Stimulated activated CD4-positive, alpha-beta T cell treated with anti-CD3 and anti-CD28 coated beads, Interleukin-1b, Interleukin-23, amount 100 ng/mL, for 4 hours (primary cell): ENCODE results near the gene AQP7.
"Not testable (repeated sequence)": the region's sequence is repeated elsewhere in the genome, so short reads cannot be mapped to it uniquely, and the experiment has no call there.

Source experiments
- DNase-seq, 2 donors: peaks; one replicate each; pipeline ENCODE4 v3.0.0-alpha.2; 2020; ENCODE audit warnings: low read depth in 2 of 2

The AQP7 gene

DNA sequence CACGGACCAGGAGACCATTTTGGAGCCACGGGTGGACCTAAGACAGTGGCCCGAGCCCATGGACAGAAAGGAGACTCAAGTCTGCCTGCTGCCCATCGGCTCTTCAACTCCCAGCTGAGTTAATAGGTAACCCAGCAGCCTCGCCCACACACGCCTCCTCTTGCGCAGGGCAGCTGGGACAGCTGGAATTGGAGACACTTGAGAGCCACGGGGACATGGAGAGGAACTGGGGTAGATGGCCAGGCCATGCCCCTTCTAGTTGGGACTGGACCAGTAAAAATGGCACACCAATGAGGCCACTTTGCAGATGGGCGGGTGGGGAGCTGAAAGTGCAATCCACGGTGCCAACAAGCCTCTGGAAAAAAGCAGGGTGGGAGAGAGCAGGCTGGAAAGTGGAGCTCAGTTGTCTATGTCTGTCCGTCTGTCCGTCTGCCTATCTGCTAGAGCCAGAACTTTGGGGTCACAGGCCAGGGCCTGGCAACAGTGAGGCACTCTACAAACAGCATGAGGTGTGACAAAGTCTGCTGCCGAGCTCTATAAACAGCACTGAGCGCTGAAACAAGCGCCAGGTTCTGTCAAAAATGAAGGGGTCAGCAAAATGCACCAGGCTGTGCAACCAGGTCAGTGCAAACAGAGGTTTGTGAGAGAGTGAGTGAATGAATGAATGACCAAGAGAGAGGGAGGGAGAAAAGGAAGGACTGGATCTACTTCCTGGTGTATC, 7.0 kb downstream of the AQP7 start:
- DNase-seq = not testable (repeated sequence)

- DNase-seq = not testable (repeated sequence)
These were observed 8.4 kb downstream of the AQP7 start for GRCh38 chr9:33393986-33394385.

- DNase-seq = no peak
These were observed 8.8 kb downstream of the AQP7 start for GRCh38 chr9:33393581-33393980.

DNA sequence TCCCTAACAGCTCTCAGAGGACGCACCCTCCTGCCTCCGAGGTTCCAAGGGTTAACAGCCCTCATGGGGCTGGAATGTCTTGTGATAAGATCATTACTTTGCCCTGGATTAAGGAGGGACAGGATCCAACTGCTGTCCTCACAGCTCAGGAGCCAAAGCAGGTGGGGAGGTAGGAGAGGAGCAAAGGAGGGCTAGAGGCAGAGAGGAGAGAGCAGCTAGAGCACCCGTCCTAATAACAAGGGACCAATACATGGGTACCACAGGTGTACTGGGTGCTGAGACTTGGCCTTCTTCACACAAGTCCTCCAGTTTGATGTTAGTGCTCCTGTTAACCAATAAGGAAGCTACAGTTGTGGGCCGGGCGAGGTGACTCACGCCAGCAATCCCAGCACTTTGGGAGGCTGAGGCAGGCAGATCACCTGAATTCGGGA, 9.8 kb downstream of the AQP7 start:
- not testable (repeated sequence) for DNase-seq

DNA sequence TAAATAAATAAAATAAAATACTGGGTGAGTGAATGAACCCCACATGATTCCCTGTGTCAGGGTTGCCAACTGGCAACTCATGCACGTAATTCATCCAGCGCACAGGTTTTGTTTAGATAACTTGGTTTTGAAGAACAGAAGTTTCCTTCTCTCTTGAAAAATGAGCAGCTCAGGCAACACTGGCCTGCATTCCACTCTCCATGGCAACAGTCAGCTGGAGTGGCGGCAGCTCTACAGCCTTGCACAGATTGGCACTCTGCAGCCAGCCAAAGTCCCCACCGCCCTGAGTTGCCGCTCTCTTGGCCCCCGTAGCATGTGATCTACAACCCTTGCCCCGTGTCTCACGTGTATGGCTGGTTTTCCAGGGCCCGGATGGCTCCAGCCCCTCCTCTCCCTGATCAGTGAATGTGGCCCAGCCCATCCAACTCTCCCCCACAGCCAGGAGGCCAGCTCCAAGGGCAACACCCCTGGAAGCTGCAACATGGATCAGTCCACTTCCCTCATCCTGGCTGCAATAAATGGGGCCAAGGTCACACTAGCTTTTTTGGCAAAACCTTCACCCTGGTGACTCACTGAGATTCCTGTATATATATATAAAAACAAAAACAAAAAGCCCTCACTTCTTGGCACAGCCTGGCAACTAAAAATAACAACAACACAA, 11.1 kb downstream of the AQP7 start:
- DNase-seq = not testable (repeated sequence)

DNA sequence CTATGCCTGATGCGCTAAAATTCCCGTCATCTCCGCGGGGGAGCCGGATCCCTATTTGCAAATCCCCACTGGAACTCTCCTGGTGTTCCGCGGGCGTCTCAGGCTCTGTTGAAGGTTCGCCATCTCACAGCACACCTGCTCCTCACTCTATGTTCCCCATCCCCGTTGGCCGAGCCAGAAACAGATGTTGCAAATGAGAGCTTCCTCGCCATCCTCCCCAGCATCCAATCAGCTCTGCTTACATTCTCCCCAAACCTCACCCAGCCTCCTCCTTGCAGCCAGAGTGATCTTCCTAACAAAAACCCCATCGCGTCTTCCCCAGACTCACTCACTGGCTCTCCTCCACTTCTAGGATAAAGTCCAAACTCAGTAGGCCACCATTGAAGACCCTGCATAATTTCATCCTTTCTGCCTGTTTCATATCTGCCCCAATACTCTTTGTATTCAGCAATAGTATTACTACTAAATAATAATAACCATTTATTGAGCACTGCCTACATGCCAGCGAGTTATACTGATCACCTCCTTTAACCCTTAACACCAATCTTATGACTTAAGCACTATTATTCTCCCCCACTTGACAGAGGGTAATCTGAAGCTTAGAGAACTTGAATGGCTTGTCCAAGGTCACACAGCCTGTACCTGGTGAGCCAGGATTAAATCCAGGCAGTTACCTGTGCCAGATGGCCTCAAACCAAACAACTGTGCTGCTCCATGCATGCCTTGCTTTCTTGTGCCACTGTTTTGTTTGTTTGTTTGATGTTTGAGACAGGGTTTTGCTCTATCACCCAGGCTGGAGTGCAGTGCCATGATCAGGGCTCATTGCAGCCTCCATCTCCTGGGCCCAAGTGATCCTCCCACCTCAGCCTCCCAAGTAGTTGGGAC, 14.0 kb downstream of the AQP7 start:
- DNase-seq = no peak

DNA sequence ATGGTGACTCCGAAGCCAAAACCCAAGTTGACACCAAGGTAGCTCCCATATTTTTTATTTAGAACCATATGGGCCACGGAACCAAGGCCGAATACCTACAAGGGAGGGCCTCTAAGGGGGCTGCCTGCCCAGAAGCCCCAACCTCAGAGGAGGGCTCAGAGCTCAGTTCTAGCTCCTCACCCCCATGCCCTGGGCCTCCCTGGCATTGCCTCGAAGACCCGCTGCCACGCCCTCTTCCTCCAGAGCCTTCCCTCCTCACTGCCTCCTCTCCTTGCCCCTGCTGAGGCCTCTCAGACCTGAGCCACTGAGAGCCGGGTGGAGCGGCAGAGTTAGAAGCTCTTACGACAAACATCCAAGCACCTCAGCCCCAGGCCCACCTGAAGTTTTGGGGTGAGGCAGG, 15.4 kb downstream of the AQP7 start:
- not testable (repeated sequence) for DNase-seq

- not testable (repeated sequence) for DNase-seq
These were observed 15.7 kb downstream of the AQP7 start for GRCh38 chr9:33386641-33386996.

DNA sequence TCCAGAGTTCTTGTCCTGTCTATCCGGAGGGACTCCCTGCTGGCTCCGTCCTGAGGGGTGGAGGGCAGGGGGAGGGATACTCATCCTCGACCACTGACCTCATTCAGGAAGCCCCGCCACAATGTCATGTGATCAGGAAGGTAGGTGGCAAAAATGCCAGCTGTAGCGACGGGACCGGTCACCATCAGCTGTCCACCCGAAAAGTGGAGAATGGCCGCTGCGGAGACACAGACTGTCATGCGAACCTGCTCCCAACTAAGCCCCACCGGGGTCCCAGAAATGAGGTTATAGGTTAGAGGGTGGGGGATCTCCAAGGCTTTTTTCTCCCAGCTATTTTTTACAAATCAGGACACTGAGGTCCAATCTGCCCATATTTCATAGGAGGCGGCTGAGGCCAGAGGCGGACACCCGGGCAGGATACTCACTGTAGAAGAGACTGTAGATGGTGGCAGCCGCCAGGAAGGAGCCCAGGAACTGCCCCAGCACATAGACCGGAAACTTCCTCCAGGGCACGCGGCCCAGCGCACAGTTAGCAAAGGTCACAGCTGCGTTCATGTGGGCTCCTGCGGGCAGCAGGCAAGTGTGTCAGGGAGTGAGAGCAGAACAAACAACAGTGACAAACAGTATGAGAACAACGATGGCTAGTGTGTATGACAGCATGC, 16.3 kb downstream of the AQP7 start:
- DNase-seq = not testable (repeated sequence)

DNA sequence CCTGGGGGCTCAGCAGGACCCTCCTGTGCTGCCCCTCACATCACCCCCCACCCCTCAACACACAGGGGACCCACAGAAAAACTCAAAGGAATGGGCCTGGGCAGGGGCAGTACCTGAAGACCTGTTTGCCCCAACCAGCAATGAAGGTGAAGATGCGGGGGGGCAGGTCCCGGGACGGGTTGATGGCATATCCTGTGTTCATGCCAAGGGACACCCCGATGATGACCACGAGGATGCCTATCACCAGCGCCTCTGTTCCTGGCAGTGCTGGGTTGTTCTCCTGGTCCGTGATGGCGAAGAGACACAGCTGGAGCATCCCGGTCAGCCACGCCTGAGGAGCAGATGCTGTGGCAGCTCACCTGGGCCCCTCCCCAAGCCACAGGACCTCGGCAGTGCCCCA, 16.8 kb downstream of the AQP7 start:
- DNase-seq = not testable (repeated sequence)

DNA sequence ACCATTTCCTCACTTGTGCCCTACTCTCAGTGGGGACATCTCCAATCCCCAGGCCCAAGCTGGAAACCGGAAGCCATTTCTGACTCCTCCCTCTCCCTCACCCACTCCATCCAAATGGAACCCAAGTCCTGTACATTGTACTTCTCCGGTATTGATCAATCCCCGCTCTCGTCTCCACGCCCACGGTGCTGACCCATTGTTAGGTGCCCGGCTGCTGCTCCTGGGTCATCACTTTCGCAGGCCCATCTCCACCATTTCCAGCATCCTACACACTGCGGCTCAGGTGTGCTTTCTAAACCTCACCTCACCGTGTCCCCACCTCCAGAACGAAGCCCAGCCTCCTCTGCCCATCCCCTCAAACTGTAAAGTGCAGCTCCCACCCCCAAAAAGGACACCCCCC, 19.0 kb downstream of the AQP7 start:
- DNase-seq = not testable (repeated sequence)

DNA sequence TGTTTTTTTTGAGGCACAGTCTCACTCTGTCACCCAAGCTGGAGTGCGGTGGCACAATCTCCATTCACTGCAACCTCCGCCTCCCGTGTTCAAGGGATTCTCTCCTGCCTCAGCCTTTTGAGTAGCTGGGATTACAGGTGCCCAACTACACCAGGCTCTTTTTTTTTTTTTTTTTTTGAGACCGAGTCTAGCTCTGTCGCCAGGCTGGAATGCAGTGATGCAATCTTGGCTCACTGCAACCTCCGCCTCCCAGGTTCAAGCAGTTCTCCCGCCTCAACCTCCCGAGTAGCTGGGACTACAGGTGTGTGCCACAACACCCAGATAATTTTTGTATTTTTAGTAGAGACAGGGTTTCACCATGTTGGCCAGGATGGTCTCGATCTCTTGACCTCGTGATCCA, 20.0 kb downstream of the AQP7 start:
- not testable (repeated sequence) for DNase-seq

GRCh38 chr9:33381231-33381791, 21.1 kb downstream of the AQP7 start:
- no peak for DNase-seq

DNA sequence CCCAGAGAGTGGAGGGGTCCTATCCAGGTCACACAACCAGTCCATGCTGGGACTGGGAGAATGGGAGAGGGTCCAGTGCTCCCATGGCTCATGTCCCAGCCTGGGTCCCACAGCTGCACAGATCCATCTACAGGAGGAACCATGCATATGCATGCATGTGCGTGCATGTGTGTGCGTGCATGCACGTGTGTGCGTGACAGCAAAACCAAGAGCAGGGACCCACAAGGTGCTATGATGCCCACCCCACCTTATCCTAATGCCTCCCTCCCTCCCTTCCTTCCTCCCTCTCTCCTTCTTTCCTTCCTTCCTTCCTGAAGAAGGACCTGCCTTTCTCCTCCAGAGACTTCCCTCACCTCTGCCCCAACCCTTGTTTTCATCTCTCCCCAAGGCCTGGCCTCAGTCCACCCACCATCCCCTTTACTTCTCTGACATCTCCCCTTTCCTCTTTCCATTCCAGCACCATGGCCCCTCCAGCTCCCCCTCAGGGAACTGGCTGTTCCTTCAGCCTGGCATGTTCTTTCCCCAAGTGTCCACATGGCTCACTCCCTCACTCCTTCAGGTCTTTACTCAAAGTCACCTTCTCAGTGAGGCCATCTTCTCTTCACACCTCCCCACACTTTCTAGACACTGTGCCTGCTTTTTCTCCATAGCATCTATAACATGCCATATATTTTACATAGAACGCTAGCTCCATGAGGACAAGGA, 21.8 kb downstream of the AQP7 start:
- no peak for DNase-seq

- no peak for DNase-seq
These were observed 22.5 kb downstream of the AQP7 start for GRCh38 chr9:33379666-33380389.

- DNase-seq = no peak
These were observed 24.1 kb downstream of the AQP7 start for GRCh38 chr9:33378121-33378795.

GRCh38 chr9:33377089-33377715, 25.2 kb downstream of the AQP7 start:
- DNase-seq = no peak

- DNase-seq = no peak
These were observed 26.5 kb downstream of the AQP7 start for GRCh38 chr9:33375841-33376321.

DNA sequence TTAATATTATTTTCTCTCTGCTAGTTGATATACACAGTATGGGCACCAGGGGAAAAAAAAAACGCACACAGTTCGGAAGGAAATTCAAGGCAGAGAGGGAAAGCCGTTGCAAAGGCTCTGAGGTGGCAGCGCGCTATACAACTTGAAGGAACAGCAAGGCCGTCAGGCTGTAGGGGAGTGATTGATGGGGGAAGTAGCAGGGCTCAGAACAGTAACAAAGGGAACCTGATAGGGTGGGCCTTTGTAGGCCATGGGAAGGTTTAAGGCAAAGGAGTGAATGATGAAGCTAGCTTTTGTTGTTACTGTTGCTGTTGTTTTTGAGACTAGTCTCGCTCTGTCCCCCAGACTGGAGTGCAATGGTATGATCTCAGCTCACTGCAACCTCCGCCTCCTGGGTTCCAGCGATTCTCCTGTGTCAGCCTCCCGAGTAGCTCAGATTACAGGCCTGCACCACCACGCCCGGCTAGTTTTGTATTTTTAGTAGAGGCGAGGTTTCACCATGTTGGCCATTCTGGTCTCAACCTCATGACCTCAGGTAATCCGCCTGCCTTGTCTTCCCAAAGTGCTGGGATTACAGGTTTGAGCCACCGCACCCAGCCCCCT, 27.0 kb downstream of the AQP7 start:
- no peak for DNase-seq
